ENCODE measurements around the gene PDZRN4.

DNA sequence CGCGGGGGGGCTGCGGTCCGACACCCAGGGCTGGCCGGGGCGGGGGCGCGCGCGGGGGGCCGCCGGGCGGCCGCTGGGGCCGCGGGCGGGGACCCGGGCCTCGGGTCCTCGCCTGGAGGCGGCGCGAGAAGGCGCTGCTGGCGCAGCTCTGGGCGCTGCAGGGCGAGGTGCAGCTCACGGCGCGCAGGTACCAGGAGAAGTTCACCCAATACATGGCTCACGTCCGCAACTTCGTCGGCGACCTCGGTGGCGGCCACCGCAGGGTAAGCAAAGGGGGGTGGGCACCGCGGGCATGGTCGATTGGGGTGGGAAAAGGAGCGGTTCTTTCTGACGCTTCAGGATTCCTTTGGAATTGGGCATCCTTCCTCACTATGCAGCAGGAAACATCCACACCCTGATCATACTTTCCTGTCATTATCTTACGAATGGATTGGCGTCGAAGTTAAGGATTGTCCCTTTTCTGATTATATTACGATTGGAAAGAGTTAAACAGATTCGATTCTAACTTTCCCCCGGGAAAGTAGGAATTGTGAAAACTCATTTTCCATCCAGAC, 798 bp downstream of the PDZRN4 start:
- TF ChIP-seq ZNF384 (IDR thresholded peaks at IDR 0.05) (no peak), SP1 (IDR thresholded peaks at IDR 0.05) (no peak), SUZ12 (IDR thresholded peaks at IDR 0.05) (no peak), FOXA1 (IDR thresholded peaks at IDR 0.05) (no peak)

All from HEK293T (cell line).